HG03025 (cell line): Measurements from ENCODE around the gene SLC35G6.
"Not testable (repeated sequence)": the region's sequence is repeated elsewhere in the genome, so short reads cannot be mapped to it uniquely, and the experiment has no call there.

Source experiments
- ATAC-seq: cut with Tn5 transposase; IDR thresholded peaks from one replicate; pipeline ENCODE4 v1.9.1; 2021; ENCODE audit warnings: mild to moderate bottlenecking, moderate library complexity; ENCODE audit not compliant: unreplicated experiment, low FRiP score

SLC35G6 gene

GRCh38 chr17:7459961-7460545 lies 21.2 kb upstream of the SLC35G6 start:
- ATAC-seq, result no peak

DNA sequence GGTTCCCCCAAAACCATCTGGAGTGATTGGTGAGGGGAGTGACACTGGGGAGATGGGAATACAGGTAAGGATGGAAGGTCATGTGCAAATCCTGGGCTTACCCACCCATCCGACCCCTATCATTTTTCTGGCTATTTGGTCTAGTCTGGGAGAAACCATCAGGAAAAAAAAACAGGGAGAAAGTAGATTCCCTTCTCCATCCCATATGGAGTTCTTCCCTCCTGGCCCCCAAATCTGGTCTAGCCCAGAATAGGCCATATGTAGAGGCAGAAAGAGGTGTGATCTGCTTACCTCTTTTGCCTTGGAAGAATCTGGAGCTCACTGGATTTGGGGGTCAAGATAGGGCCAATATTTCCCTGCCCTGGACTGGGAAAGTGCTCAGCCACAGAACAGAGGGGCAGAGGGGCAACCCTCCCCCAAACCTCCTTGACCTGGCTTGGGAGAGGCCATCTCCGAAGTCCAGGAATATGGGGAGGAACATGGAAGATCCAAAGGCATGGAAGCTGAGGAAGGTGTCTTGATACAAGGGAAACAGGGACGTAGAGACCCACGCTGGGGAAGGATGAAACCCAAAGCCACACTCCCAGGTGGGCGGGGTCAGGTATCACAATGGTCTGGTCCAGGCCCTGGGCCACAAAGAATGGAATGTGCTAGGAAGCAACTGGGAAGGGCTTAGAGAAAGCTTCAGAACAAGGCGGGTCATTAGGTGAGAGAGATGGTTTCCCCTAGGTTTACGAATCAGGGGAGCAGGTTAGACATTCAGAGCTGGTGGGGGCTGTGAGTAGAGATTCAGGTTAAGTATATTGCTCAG lies 20.2 kb upstream of the SLC35G6 start:
- ATAC-seq, result no peak

DNA sequence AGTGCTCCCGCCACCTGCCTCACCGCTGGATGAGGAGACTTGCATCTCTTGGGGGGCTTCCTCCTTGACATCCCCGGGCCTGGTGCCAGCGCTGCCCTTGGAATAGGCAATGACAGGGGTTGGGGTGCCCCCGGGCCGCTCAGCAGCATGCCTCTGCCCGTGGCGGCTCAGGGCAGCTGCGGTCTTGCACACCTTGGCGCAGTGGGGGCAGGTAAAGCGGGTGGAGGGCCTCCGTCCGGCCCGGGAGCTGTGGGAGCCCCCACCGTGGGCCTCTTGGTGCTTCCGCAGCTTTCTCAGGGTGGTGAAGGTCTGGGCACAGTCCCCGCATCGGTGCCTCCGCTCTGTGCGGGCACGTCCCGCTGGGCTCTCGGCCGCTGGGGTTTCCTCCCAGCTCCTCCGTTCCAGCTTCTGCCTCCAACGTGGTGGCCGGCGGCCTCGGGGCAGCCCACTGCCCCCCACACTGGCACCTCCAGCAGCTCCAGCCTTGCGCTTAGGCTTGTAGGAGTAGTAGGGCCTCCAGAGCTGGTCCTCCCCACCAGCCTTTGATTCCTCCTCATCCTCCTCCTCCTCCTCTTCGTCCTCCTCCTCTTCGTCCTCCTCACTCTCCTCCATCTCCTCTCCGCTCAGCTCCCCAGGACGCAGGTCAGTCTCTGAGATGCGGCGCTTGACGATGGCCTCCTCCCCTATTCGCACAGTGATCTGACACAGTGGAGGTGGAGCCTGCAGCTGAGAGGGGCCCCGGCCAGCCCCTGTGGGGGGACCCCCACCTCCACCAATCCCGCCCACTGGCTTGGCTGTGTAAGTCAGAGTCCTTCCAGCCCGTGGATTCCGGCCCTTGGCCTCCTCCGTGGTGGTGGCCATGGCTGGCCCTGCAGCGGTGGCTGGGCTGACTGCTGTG lies 18.5 kb upstream of the SLC35G6 start:
- no peak for ATAC-seq

- ATAC-seq, result no peak
Measured at GRCh38 chr17:7463372-7463846, 17.8 kb upstream of the SLC35G6 start.

DNA sequence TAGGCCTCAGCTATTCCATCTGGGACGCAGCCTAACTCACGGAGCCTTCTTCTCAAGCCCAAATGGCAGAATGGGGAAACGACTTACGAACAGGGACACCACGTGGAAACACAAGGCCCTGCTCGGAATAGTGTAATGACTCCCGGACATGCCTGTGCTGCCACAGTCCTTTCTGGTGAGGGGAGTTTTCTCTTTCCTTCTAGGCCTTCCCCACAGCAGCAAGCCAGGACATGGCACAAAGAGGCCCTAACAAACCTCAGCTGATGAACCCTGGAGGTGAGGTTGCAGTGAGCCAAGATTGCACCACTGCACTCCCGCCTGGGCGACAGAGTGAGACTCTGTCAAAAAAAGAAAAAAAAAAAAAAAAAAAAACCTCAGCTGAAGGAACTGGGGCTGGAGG lies 17.2 kb upstream of the SLC35G6 start:
- ATAC-seq, result no peak

- no peak for ATAC-seq
Measured at GRCh38 chr17:7465597-7466275, 15.5 kb upstream of the SLC35G6 start.

GRCh38 chr17:7466318-7466638 lies 15.0 kb upstream of the SLC35G6 start:
- no peak for ATAC-seq

DNA sequence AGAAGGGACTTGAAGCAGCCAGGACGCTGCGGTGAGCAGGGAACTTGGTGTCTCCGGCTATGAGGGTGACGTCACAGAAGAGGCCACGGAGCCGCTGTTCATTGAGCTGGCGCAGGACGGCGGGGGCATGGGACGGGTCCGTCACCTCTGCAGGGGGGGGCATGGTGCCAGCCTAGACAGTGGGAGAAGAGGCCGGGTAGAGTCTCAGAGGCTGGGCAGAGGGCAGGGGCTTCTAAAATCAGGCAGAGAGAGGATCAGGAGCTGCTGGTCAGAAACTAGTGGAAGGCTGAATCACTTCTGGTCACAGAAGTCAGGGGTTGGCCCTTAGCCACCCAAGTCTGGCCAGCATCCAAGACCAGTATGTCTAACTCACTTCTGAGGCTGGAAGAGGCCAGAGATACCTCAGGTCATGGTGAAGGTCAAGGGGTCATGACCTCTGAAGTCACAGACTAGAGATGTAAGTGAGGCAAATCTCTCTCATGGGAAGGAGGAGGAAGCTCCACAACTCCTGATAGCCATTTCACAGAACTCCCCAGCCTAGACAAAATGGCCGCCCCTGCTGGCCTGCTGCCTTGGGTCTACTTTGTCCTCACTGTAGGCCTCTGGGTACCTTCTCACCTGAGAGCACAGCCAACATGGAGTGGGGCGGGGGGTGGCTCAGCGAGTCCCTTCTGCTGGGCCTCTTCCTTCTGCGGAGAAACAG lies 14.5 kb upstream of the SLC35G6 start:
- no peak for ATAC-seq

DNA sequence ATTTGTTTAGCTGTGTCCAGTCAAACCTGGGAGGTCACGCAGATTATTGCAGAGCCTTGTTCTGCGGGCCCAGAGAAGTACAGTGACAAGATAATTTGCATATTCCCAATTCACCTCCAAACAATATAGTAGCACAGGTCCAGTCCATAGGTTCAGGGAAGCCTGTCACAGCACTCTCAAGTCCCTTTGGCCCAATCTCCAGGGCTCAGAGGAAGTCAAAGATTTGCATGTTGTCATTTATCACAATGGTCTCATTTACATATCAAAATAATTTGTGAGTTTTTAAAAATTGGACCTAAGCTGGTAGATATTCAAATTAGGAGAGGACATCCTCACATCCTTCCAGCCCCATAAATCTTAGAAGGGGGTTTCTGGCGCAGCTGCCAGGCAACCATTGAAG lies 13.7 kb upstream of the SLC35G6 start:
- no peak for ATAC-seq

DNA sequence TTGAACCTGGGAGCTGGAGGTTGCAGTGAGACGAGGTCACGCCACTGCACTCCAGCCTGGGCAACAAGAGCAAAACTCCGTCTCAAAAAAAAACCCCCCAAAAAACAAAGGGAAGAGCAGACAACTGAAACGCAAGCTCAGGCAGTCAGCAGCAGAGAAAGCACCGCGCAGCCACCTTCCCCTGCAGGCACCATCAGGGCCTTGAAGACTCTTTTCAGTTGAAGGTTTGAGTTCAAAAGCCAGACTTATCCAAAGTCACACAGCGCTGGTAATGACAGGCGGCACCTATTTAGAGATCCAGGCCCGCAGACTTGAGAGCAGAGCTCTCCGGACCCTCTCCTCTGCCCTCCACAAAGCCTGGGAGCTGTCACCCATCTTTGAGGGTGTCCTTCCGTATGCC lies 13.0 kb upstream of the SLC35G6 start:
- ATAC-seq, result no peak

DNA sequence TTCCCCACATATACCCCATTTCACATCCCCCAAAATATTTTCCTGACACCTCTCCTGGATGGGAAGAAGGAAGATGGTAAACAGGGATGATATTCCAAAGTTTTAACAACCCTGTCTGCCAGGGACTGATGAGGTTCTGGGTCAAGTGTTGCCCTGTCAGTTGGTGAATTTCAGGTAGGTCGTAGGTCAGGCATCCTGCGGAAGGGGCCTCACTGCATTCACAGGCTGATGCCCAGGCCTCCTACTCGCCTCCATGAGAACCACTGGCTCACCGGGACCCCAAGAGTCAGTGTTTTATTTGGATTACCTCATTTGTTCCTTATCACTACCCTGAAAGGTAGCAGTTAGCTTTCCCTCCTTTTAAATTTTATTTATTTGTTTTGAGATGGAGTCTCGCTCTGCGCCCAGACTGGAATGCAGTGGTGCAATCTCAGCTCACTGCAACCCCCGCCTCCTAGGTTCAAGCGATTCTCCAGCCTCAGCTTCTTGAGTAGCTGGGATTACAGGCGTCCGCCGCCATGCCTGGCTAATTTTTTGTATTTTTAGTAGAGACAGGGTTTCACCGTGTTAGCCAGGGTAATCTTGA lies 12.3 kb upstream of the SLC35G6 start:
- no peak for ATAC-seq

GRCh38 chr17:7469843-7470242 lies 11.4 kb upstream of the SLC35G6 start:
- not testable (repeated sequence) for ATAC-seq

- ATAC-seq, result not testable (repeated sequence)
Measured at GRCh38 chr17:7470457-7470973, 10.7 kb upstream of the SLC35G6 start.

GRCh38 chr17:7471729-7472128 lies 9.5 kb upstream of the SLC35G6 start:
- ATAC-seq, result no peak

DNA sequence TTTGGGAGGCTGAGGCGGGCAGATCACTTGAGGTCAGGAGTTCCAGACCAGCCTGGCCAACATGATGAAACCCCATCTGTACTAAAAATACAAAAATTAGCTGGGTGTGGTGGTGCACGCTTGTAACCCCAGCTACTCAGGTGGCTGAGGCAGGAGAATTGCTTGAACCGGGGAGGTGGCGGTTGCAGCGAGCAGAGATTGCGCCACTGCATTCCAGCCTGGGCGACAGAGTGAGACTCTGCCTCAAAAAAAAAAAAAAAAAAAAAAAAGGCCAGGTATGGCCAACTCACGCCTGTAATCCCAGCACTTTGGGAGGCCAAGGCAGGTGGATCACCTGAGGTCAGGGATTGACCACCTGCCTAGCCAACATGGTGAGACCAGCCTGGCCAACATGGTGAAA lies 6.5 kb upstream of the SLC35G6 start:
- not testable (repeated sequence) for ATAC-seq

GRCh38 chr17:7475764-7476422 lies 5.4 kb upstream of the SLC35G6 start:
- ATAC-seq, result no peak

DNA sequence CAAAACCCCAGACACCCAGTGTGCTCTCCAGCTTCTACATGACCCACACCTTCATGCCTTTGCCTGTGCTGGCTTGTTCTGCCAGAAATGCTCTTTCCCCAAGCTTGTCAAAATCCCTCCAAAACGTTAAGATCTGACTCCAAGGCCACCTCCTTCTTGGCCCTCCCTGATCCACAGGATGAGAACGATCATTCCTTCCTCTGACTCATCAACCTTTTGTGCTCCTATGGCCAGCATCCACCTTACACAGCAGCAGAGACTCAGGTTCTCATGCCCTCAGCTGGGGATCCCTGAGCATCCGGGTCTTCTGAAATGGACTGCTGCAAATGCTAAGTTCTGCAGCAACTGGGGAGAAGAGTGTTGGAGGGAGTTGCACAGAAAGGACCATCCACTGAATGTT lies 4.8 kb upstream of the SLC35G6 start:
- no peak for ATAC-seq

GRCh38 chr17:7476951-7477350 lies 4.3 kb upstream of the SLC35G6 start:
- ATAC-seq, result no peak
